ENCODE measurements around the gene C1orf105. TPM values are rescaled to one million over a fixed set of nuclear protein-coding genes. Genes with fewer than 3 reads are reported as not detected.

The C1orf105 gene
- total and polyA plus RNA-seq, 8 donors = 0.27 TPM; not detected in 7

- Histone ChIP-seq H3K4me3 (no peak overlapping the region), H3K27me3 (no peaks in the 10 kb centered on the region), H3K36me3 (no peaks in the 10 kb centered on the region), H3K4me1 (peaks cover 12 to 34% of the 10 kb centered on the region in 2 donors), H3K9me3 (no peaks in the 10 kb centered on the region), H3K27ac (no peak overlapping the region)
- TF ChIP-seq, protein P1, sequence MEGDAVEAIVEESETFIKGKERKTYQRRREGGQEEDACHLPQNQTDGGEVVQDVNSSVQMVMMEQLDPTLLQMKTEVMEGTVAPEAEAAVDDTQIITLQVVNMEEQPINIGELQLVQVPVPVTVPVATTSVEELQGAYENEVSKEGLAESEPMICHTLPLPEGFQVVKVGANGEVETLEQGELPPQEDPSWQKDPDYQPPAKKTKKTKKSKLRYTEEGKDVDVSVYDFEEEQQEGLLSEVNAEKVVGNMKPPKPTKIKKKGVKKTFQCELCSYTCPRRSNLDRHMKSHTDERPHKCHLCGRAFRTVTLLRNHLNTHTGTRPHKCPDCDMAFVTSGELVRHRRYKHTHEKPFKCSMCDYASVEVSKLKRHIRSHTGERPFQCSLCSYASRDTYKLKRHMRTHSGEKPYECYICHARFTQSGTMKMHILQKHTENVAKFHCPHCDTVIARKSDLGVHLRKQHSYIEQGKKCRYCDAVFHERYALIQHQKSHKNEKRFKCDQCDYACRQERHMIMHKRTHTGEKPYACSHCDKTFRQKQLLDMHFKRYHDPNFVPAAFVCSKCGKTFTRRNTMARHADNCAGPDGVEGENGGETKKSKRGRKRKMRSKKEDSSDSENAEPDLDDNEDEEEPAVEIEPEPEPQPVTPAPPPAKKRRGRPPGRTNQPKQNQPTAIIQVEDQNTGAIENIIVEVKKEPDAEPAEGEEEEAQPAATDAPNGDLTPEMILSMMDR (IDR thresholded peaks at IDR 0.05) = no peak
- DNase-seq = no peak
- intact Hi-C loops (cut with DNase I) = loop anchor here in 1 of 2 donors (10.0 kb wide), 1 partner anchor 262 kb away; no protein-coding TSS in a partner anchor
- no peak for ATAC-seq
Observed at GRCh38 chr1:172452536-172453152, 32.2 kb downstream of the C1orf105 start.

DNA sequence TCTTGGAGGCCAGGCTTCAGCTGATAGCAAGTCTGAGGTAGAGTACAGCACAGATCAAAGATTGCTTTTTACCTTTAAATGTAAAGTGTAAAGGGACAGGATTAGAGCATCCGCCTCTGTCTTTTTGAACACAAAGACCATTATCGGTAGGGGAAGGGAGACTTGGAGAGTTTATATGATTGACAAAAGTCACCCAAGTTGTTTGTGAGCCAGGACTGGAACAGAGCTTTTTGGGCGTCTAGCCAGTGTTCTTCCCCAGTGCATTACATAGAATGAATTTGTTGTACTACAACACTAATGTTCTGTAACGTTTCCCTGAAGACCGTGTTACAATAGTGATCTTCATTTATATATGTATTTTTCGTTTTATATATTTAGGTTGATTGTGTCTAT is 32.7 kb downstream of the C1orf105 start:
- H3K27ac ChIP-seq = no peak overlapping the region
- no peaks in the 10 kb centered on the region for H3K9me3 ChIP-seq
- H3K36me3 ChIP-seq = no peaks in the 10 kb centered on the region
- peaks cover 12 to 29% of the 10 kb centered on the region in 2 donors for H3K4me1 ChIP-seq
- DNase-seq (no peak), ATAC-seq (no peak)
- H3K4me3 ChIP-seq = no peak overlapping the region
- intact Hi-C loops (cut with DNase I) = loop anchor here in 1 of 2 donors (10.0 kb wide), 1 partner anchor 262 kb away; no protein-coding TSS in a partner anchor
- TF ChIP-seq, protein P1 (IDR thresholded peaks at IDR 0.05) = no peak
- no peaks in the 10 kb centered on the region for H3K27me3 ChIP-seq

GRCh38 chr1:172453607-172454006 is 33.1 kb downstream of the C1orf105 start:
- H3K9me3 ChIP-seq = no peaks in the 10 kb centered on the region
- H3K36me3 ChIP-seq = no peaks in the 10 kb centered on the region
- intact Hi-C loops (cut with DNase I) = loop anchor here in 1 of 2 donors (10.0 kb wide), 1 partner anchor 261 kb away; no protein-coding TSS in a partner anchor
- DNase-seq (no peak), ATAC-seq (no peak)
- H3K4me1 ChIP-seq = peaks cover 12 to 25% of the 10 kb centered on the region in 2 donors
- no peak overlapping the region for H3K27ac ChIP-seq
- no peaks in the 10 kb centered on the region for H3K27me3 ChIP-seq
- TF ChIP-seq, protein P1 (IDR thresholded peaks at IDR 0.05) = no peak
- no peak overlapping the region for H3K4me3 ChIP-seq

DNA sequence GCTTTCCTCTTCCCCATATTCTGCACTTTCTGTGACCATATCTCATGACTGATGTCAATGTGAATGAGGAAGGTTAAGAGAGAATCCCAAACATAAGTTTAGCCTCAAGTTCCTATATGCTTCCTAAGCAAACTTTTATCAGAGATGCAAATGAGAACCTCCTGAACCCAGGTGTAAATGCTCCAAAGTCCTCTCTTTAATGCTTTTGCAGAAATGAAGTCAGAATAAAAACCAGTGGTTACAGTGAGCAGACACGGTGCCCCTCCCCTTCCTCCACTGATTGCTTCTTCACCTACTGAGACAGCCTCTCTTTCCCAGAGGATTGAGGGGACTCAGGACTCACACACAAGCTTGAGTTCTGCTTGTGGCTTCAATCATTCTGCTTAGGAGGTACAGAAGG is 35.0 kb downstream of the C1orf105 start:
- Histone ChIP-seq H3K4me1 (peaks cover 4 to 7% of the 10 kb centered on the region in 2 donors), H3K36me3 (no peaks in the 10 kb centered on the region), H3K4me3 (no peak overlapping the region), H3K27me3 (no peaks in the 10 kb centered on the region), H3K9me3 (no peaks in the 10 kb centered on the region), H3K27ac (no peak overlapping the region)
- intact Hi-C loops (cut with DNase I) = loop anchor here in 1 of 2 donors (10.0 kb wide), 1 partner anchor 259 kb away; no protein-coding TSS in a partner anchor
- DNase-seq = no peak
- no peak for ATAC-seq
- TF ChIP-seq, protein P1 (IDR thresholded peaks at IDR 0.05) = no peak

- no peaks in the 10 kb centered on the region for H3K36me3 ChIP-seq
- no peaks in the 10 kb centered on the region for H3K27me3 ChIP-seq
- DNase-seq (no peak), ATAC-seq (no peak)
- intact Hi-C loops (cut with DNase I) = loop anchor here in 1 of 2 donors (10.0 kb wide), 1 partner anchor 258 kb away; no protein-coding TSS in a partner anchor
- no peak overlapping the region for H3K4me3 ChIP-seq
- H3K27ac ChIP-seq = no peak overlapping the region
- H3K4me1 ChIP-seq = no peaks in the 10 kb centered on the region
- TF ChIP-seq, protein P1 (IDR thresholded peaks at IDR 0.05) = no peak
- H3K9me3 ChIP-seq = no peaks in the 10 kb centered on the region
Observed at GRCh38 chr1:172456344-172456769, 35.9 kb downstream of the C1orf105 start.
